BLaER1 (cell line): Measurements from ENCODE around the gene CTBP1.

Experiments
- H3K27ac ChIP-seq: shearing (Covaris generic); formaldehyde crosslinking; 2 replicates; pipeline ENCODE4 v1.8.1; 2022
- H3K27me3 ChIP-seq: shearing (Covaris generic); formaldehyde crosslinking; 2 replicates; pipeline ENCODE4 v1.8.1; 2022
- H3K36me3 ChIP-seq: shearing (Covaris generic); formaldehyde crosslinking; 2 replicates; pipeline ENCODE4 v1.8.1; 2022
- H3K4me1 ChIP-seq: shearing (Covaris generic); formaldehyde crosslinking; 2 replicates; pipeline ENCODE4 v1.8.1; 2022
- H3K4me2 ChIP-seq: shearing (Covaris generic); formaldehyde crosslinking; 2 replicates; pipeline ENCODE4 v1.8.1; 2022
- H3K4me3 ChIP-seq: shearing (Covaris generic); formaldehyde crosslinking; 2 replicates; pipeline ENCODE4 v1.8.1; 2022
- H3K9ac ChIP-seq: shearing (Covaris generic); formaldehyde crosslinking; 2 replicates; pipeline ENCODE4 v1.8.1; 2022
- H3K9me3 ChIP-seq: shearing (Covaris generic); formaldehyde crosslinking; 2 replicates; pipeline ENCODE4 v1.8.1; 2022
- H4K20me1 ChIP-seq: shearing (Covaris generic); formaldehyde crosslinking; 2 replicates; pipeline ENCODE4 v1.8.1; 2022
- Cebpa-rat ChIP-seq: shearing (Covaris generic); IDR thresholded peaks from 2 replicates; pipeline ENCODE4 v1.8.1; 2022

CTBP1 gene

DNA sequence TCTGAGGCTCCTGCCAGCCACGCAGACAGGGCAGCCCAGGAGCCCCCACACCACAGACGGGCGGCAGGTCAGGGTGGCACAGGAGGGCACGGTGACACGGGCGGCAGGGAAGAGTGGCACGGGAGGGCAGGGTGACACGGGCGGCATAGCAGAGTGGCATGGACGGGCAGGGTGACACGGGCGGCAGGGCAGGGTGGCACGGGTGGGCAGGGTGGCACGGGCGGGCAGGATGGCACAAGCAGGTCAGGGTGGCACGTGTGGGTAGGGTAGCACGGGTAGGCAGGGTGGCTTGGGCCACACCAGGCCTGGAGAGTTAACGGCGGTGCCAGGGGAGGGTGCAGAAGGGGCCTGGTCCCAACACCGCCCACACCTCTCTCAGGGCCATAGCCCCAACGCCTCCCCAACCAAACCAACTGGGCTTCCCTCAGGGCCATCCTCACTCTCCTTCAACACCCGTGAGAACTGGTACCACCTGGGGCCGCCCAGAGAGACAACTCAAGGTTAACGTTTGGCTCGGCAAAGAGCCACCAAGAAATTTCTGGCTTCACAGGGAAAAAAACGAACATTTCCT, 3.4 kb downstream of the CTBP1 start:
- peaks cover 62% of the 10 kb centered on the region for H3K4me1 ChIP-seq
- H3K36me3 ChIP-seq, result peaks cover 40% of the 10 kb centered on the region
- peak overlapping the region; percentile 98 for H3K27ac ChIP-seq
- H3K4me2 ChIP-seq, result peak overlapping the region; percentile 99
- H4K20me1 ChIP-seq, result peaks cover 75% of the 10 kb centered on the region
- H3K4me3 ChIP-seq, result peak overlapping the region; percentile 98; the same call in 1 of the 2 replicates
- no peak for TF ChIP-seq Cebpa-rat
- peaks cover 1% of the 10 kb centered on the region; the same call in 1 of the 2 replicates for H3K9me3 ChIP-seq
- H3K27me3 ChIP-seq, result no peaks in the 10 kb centered on the region
- peak overlapping the region; percentile 99 for H3K9ac ChIP-seq

DNA sequence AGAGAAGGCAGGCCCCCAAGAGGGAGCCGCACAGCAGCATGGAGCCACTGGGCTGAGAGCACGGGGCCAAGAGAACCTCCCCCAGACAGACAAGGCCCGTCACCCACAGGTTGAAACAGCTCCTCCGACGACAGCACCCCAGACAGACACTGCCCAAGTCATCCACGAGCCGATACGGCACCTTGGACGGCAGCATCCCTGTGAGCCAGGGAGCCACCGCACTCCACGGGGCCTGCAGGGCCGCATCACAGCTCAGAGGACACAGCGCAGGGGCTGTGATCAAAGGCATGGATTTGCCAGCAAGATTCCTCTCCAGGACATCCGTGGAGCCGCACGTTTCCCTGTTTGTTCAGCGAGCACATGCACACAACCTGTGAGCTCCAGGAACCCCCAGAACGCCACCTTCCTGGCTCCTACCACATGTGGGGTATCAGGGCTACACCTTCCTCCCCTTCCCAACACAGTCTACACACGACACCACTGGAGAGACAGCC, 3.9 kb downstream of the CTBP1 start:
- Histone ChIP-seq H3K27ac (peak overlapping the region; percentile 71), H3K9ac (peak overlapping the region; percentile 99; the same call in 1 of the 2 replicates), H3K4me3 (no peak overlapping the region), H3K27me3 (no peaks in the 10 kb centered on the region), H3K4me2 (peak overlapping the region; percentile 99), H4K20me1 (peaks cover 80% of the 10 kb centered on the region), H3K4me1 (peaks cover 57% of the 10 kb centered on the region), H3K36me3 (peaks cover 43% of the 10 kb centered on the region), H3K9me3 (no peaks in the 10 kb centered on the region)
- no peak for TF ChIP-seq Cebpa-rat

GRCh38 chr4:1244081-1244977, 4.6 kb downstream of the CTBP1 start:
- Histone ChIP-seq H3K27ac (peak overlapping the region; percentile 71), H3K36me3 (peaks cover 50% of the 10 kb centered on the region), H3K4me1 (peaks cover 53% of the 10 kb centered on the region), H3K4me3 (peak overlapping the region; percentile 3; the same call in 1 of the 2 replicates), H3K9me3 (no peaks in the 10 kb centered on the region), H3K9ac (peak overlapping the region; percentile 99), H3K4me2 (peak overlapping the region; percentile 99), H4K20me1 (peaks cover 87% of the 10 kb centered on the region), H3K27me3 (no peaks in the 10 kb centered on the region)
- TF ChIP-seq Cebpa-rat, result no peak

- Histone ChIP-seq H3K27me3 (no peaks in the 10 kb centered on the region), H3K27ac (peak overlapping the region; percentile 71), H3K36me3 (peaks cover 57% of the 10 kb centered on the region), H3K4me1 (peaks cover 53% of the 10 kb centered on the region), H4K20me1 (peaks cover 95% of the 10 kb centered on the region), H3K9ac (peak overlapping the region; percentile 40; the same call in 1 of the 2 replicates), H3K4me3 (peak overlapping the region; percentile 3; the same call in 1 of the 2 replicates), H3K4me2 (peak overlapping the region; percentile 99), H3K9me3 (no peaks in the 10 kb centered on the region)
- no peak for TF ChIP-seq Cebpa-rat
Observed at GRCh38 chr4:1243451-1244080, 5.4 kb downstream of the CTBP1 start.

GRCh38 chr4:1242506-1243450, 6.2 kb downstream of the CTBP1 start:
- H3K9me3 ChIP-seq, result no peaks in the 10 kb centered on the region
- peaks cover 100% of the 10 kb centered on the region for H4K20me1 ChIP-seq
- TF ChIP-seq Cebpa-rat, result no peak

GRCh38 chr4:1241936-1242505, 6.9 kb downstream of the CTBP1 start:
- Histone ChIP-seq H3K9me3 (no peaks in the 10 kb centered on the region), H3K4me2 (no peak overlapping the region), H3K9ac (no peak overlapping the region), H3K27me3 (no peaks in the 10 kb centered on the region), H3K4me1 (peaks cover 49% of the 10 kb centered on the region), H3K36me3 (peaks cover 73% of the 10 kb centered on the region), H3K4me3 (no peak overlapping the region), H4K20me1 (peaks cover 100% of the 10 kb centered on the region), H3K27ac (peak overlapping the region; percentile 35; the same call in 1 of the 2 replicates)
- TF ChIP-seq Cebpa-rat, result no peak

More at GRCh38 chr4:1242506-1243450, 6.2 kb downstream of the CTBP1 start:
- H3K4me2 ChIP-seq, result peak overlapping the region; percentile 99
- peak overlapping the region; percentile 71 for H3K27ac ChIP-seq
- H3K36me3 ChIP-seq, result peaks cover 65% of the 10 kb centered on the region
- H3K4me3 ChIP-seq, result no peak overlapping the region; the same call in 1 of the 2 replicates
- H3K27me3 ChIP-seq, result no peaks in the 10 kb centered on the region
- H3K4me1 ChIP-seq, result peaks cover 53% of the 10 kb centered on the region
- peak overlapping the region; percentile 40; the same call in 1 of the 2 replicates for H3K9ac ChIP-seq

GRCh38 chr4:1241466-1241935, 7.4 kb downstream of the CTBP1 start:
- Histone ChIP-seq H4K20me1 (peaks cover 100% of the 10 kb centered on the region), H3K36me3 (peaks cover 78% of the 10 kb centered on the region), H3K27me3 (no peaks in the 10 kb centered on the region)

DNA sequence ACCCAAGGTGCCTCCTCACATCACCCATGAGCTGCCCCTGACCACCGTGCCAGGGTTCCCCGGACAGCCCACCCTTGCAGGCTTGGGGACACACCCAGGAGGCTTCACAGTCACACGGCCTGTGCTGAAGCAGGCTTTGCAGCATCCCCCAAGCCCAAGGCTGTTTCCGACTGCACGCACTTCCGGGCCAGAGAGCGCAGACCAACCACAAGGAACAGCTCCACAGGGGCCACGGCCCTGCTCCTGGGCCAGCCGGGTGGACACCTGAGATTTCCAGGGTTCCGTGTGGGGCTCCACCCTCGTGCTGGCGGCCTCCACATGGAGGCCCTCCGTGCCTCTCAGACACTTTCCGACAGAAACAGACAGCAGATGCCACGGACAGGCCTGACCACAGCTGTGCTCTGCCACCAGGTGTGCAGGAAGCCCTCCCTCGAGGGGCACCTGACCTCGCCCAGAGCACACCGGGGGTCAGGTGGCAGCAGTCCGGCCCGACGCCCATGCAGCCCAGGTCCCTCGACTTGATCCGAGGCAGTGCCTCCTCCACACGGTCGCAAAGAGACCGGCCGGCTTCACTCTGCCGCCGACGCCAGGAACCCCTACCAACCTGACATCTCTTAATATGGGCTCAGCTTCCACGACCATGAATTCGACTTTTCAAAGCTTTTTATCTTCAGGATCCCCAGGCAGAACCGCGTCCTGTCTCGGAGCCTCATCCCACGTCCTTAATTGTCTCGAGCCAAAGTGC, 8.0 kb downstream of the CTBP1 start:
- no peak overlapping the region for H3K9ac ChIP-seq
- no peaks in the 10 kb centered on the region for H3K27me3 ChIP-seq
- no peaks in the 10 kb centered on the region for H3K9me3 ChIP-seq
- no peak overlapping the region for H3K4me3 ChIP-seq
- no peak overlapping the region for H3K4me2 ChIP-seq
- peaks cover 84% of the 10 kb centered on the region for H3K36me3 ChIP-seq
- no peak for TF ChIP-seq Cebpa-rat
- H3K4me1 ChIP-seq, result peaks cover 38% of the 10 kb centered on the region
- H4K20me1 ChIP-seq, result peaks cover 100% of the 10 kb centered on the region
- H3K27ac ChIP-seq, result 0 out of 2 replicates have a peak overlapping the region, but pooled peaks have one; percentile 22

More at GRCh38 chr4:1241466-1241935, 7.4 kb downstream of the CTBP1 start:
- no peak overlapping the region for H3K4me3 ChIP-seq
- H3K9ac ChIP-seq, result no peak overlapping the region
- H3K4me1 ChIP-seq, result peaks cover 44% of the 10 kb centered on the region
- no peak overlapping the region for H3K27ac ChIP-seq
- no peak overlapping the region for H3K4me2 ChIP-seq
- TF ChIP-seq Cebpa-rat, result no peak
- no peaks in the 10 kb centered on the region for H3K9me3 ChIP-seq
